GM12878 (cell line): ENCODE measurements around the gene IL1R2. TPM values are rescaled to one million over a fixed set of nuclear protein-coding genes. Genes with fewer than 3 reads are reported as not detected.

Experiments
- ATAC-seq: fragments of 200-7000 bp; cut with Tn5 transposase; 3 replicates; pipeline ENCODE4 v1.9.1; 2020; ENCODE audit warnings: mild to moderate bottlenecking, moderate library complexity
- BruUV-seq: library from RNA; stranded (reverse); fragments of 400-500 nt; replicated peaks from 2 replicates; lab custom pipeline; 2021; lab: Mats Ljungman, UMichigan
- CTCF ChIA-PET: fragments of 300-600 bp; sonication (Branson Sonifier 250); formaldehyde crosslinking; extraction: SDS; loops from one replicate; lab custom pipeline; 2021; ENCODE audit warnings: inconsistent platforms; lab: Yijun Ruan, JAX
- POLR2A ChIA-PET: fragments of 350-600 bp; formaldehyde crosslinking; extraction: SDS; loops from one replicate; lab custom pipeline; 2021; ENCODE audit warnings: inconsistent platforms; lab: Charles Lee
- RAD21 ChIA-PET: fragments of 300-600 bp; sonication (Branson Sonifier 250); formaldehyde crosslinking; loops from one replicate; lab custom pipeline; 2023; ENCODE audit warnings: antibody characterized with exemption; ENCODE audit not compliant: unreplicated experiment; lab: Charles Lee
- SMC1A ChIA-PET: fragments of 300-600 bp; sonication (Branson Sonifier 250); formaldehyde crosslinking; loops from one replicate; lab custom pipeline; 2023; ENCODE audit not compliant: unreplicated experiment, uncharacterized antibody; lab: Charles Lee
- DNase-seq: peaks from one replicate; pipeline ENCODE4 v3.0.0-alpha.2; 2011; ENCODE audit warnings: low read depth, low spot score
- FAIRE-seq: peaks from 3 replicates; lab custom pipeline; 2011; peaks lifted over from hg19 to GRCh38; lab: Jason Lieb, UNC
- H2AFZ ChIP-seq: 2 replicates; pipeline ENCODE4 v1.6.0; 2011; ENCODE audit warnings: low read depth, low read length, control low read depth; ENCODE audit not compliant: control insufficient read depth
- H3K27ac ChIP-seq: 2 replicates; pipeline ENCODE4 v1.5.1; 2011; ENCODE audit warnings: control low read depth; ENCODE audit not compliant: control insufficient read depth, insufficient read depth
- H3K27me3 ChIP-seq, 2 experiments: replicated peaks in 1 of 2; 2 replicates each; pipeline versions ENCODE4 v1.6.0 to v1.6.1; 2011; ENCODE audit warnings: low read length in 1 of 2; ENCODE audit not compliant: control insufficient read depth in 2 of 2, insufficient read depth in 2 of 2
- H3K36me3 ChIP-seq, 2 experiments: 2 replicates each; pipeline ENCODE4 v1.5.1; 2011; ENCODE audit warnings: low read length in 1 of 2; ENCODE audit not compliant: control insufficient read depth in 2 of 2, insufficient read depth in 2 of 2
- H3K4me1 ChIP-seq: 2 replicates; pipeline ENCODE4 v1.6.1; 2011; ENCODE audit warnings: mild to moderate bottlenecking, low read length, moderate library complexity, mixed read lengths; ENCODE audit not compliant: control insufficient read depth, insufficient read depth
- H3K4me2 ChIP-seq: 2 replicates; pipeline ENCODE4 v1.6.0; 2011; ENCODE audit warnings: control low read depth; ENCODE audit not compliant: control insufficient read depth, insufficient read depth
- H3K4me3 ChIP-seq: fragments of 200-600 bp; sonication (generic); 2 replicates; pipeline ENCODE4 v1.5.1; 2016
- H3K79me2 ChIP-seq: 2 replicates; pipeline ENCODE4 v1.6.0; 2011; ENCODE audit warnings: low read length; ENCODE audit not compliant: control insufficient read depth, insufficient read depth
- H3K9ac ChIP-seq: 2 replicates; pipeline ENCODE4 v1.8.0; 2011; ENCODE audit warnings: low read length, control low read depth, mixed read lengths; ENCODE audit not compliant: control insufficient read depth, insufficient read depth
- H3K9me3 ChIP-seq: replicated peaks from 3 replicates; pipeline ENCODE4 v1.5.1; 2011; ENCODE audit warnings: mild to moderate bottlenecking, low read length; ENCODE audit not compliant: control insufficient read depth, insufficient read depth
- H4K20me1 ChIP-seq: 2 replicates; pipeline ENCODE4 v1.6.0; 2011; ENCODE audit not compliant: control insufficient read depth, insufficient read depth
- CBX5 ChIP-seq: sonication (generic); IDR thresholded peaks from 2 replicates; pipeline ENCODE4 v1.6.1; 2016; ENCODE audit warnings: low read depth, moderate library complexity, mild to moderate bottlenecking, inconsistent platforms
- CREM ChIP-seq: IDR thresholded peaks from 2 replicates; pipeline ENCODE4 v1.6.1; 2014; ENCODE audit warnings: antibody characterized with exemption, low read depth
- EGR1 ChIP-seq, 2 experiments: IDR thresholded peaks; 1 replicate in 1 of 2; 2 replicates in 1 of 2; pipeline ENCODE4 v1.6.1; 2011 to 2012; ENCODE audit warnings: low read depth in 2 of 2, low read length in 2 of 2, borderline replicate concordance in 1 of 2, mild to moderate bottlenecking in 1 of 2, moderate library complexity in 1 of 2
- MEF2B ChIP-seq: fragments of 450-650 bp; IDR thresholded peaks from 2 replicates; pipeline ENCODE4 v1.6.1; 2018; ENCODE audit warnings: mild to moderate bottlenecking, moderate library complexity; ENCODE audit not compliant: partially characterized antibody, poor library complexity, severe bottlenecking
- NFYA ChIP-seq: IDR thresholded peaks from 2 replicates; pipeline ENCODE4 v1.6.1; 2011; ENCODE audit warnings: low read depth, mild to moderate bottlenecking, low read length, improper control_type of control experiment, borderline replicate concordance
- NR2F1 ChIP-seq: fragments of 450-650 bp; conservative IDR thresholded peaks from 2 replicates; pipeline ENCODE4 v1.6.1; 2017; ENCODE audit warnings: mild to moderate bottlenecking
- PAX5 ChIP-seq: IDR thresholded peaks from 2 replicates; pipeline ENCODE4 v1.6.1; 2011; ENCODE audit warnings: low read depth, low read length, borderline replicate concordance
- POLR2AphosphoS2 ChIP-seq: IDR thresholded peaks from 2 replicates; pipeline ENCODE4 v1.6.1; 2011; ENCODE audit warnings: low read depth, mild to moderate bottlenecking, low read length, improper control_type of control experiment, moderate library complexity
- RAD21 ChIP-seq: IDR thresholded peaks from 2 replicates; pipeline ENCODE4 v1.6.1; 2011; ENCODE audit warnings: mild to moderate bottlenecking, low read depth, low read length, moderate library complexity; ENCODE audit not compliant: insufficient read depth
- RELA ChIP-seq: fragments of 450-650 bp; IDR thresholded peaks from 2 replicates; pipeline ENCODE4 v1.8.0; 2014; ENCODE audit warnings: borderline replicate concordance; ENCODE audit not compliant: partially characterized antibody
- YY1 ChIP-seq: IDR thresholded peaks from 2 replicates; pipeline ENCODE4 v1.6.1; 2011; ENCODE audit warnings: low read depth, mild to moderate bottlenecking, low read length
- WGBS: methylation state at CpG from one replicate; pipeline ENCODE4 v1.1.6; 2016; ENCODE audit warnings: low lambda C conversion rate; ENCODE audit not compliant: insufficient replicate concordance, insufficient coverage; ENCODE audit errors: missing lambda C conversion rate; 5-methylcytosine and 5-hydroxymethylcytosine counted together
- in situ Hi-C: fragments of 300-500 bp; cut with MboI; formaldehyde crosslinking; loops from 9 replicates; pipeline ENCODE4 v1.14.3; 2018; ENCODE audit warnings: mixed read lengths
- intact Hi-C: fragments of 100-400 bp; cut with micrococcal nuclease; formaldehyde crosslinking; loops from one replicate; pipeline ENCODE4 v1.14.2; 2022; ENCODE audit not compliant: unreplicated experiment
- polyA plus RNA-seq, 11 experiments: library from polyadenylated mRNA; depleted of rRNA in 4 of 11; unstranded in 6 of 11; stranded (reverse) in 5 of 11; fragments of >200 nt; fragmentation: Nextera tagmentation in 4 of 11; fragmentation: Illumina TruSeq in 1 of 11; extraction: Ambion mirVana in 4 of 11; extraction: Trizol in 1 of 11; gene quantifications; 1 replicate in 1 of 11; 2 replicates in 10 of 11; pipeline versions ENCODE4 v1.2.1 to v1.2.3, GENCODE V29; 2011 to 2016; ENCODE audit warnings: inconsistent platforms in 2 of 11, missing spikeins in 2 of 11, low read depth in 1 of 11
- total RNA-seq, 4 experiments: library from RNA; depleted of rRNA in 3 of 4; stranded (reverse); fragments of >200 nt in 3 of 4; fragmentation: Illumina TruSeq in 1 of 4; extraction: Trizol in 1 of 4; gene quantifications; 2 replicates each; pipeline versions ENCODE4 v1.2.1 to v1.2.3, GENCODE V29; 2013 to 2021
- TF ChIP-seq, protein P1 (sequence below): fragments of 450-650 bp; IDR thresholded peaks from 2 replicates; pipeline ENCODE4 v1.6.1; 2017; ENCODE audit warnings: low read depth, mild to moderate bottlenecking, moderate library complexity
- TF ChIP-seq, protein P2 (sequence below): fragments of 450-650 bp; IDR thresholded peaks from 2 replicates; pipeline ENCODE4 v1.6.1; 2017; ENCODE audit warnings: borderline replicate concordance
- TF ChIP-seq, protein P3 (sequence below): fragments of 450-650 bp; IDR thresholded peaks from 2 replicates; pipeline ENCODE4 v1.6.1; 2016; ENCODE audit warnings: mild to moderate bottlenecking, moderate library complexity, borderline replicate concordance

Gene IL1R2
- total and polyA plus RNA-seq, 10 of the 15 experiments (the other 5 are each of a cell fraction or from before 2014, with no cell fraction given), result 0.44 to 6.4 (median 0.62) TPM

DNA sequence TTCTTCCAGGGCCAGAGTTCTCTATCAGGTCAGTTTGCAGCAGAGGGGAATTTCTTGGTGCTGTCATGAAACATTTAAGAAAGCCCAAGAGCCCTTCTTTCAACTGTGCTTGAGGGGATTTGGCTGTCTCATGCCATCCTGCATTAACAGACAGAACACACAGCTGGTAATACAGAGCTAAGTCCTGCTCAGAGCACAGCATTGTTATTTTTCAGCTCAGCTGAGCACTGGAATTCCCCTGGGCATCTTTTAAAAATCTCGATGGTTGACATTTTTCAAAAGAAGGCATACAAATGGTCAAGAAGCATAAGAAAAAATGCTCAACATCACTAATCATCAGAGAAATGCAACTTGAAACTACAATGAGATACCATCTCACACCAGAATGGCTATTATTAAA, 14.9 kb upstream of the IL1R2 start:
- Histone ChIP-seq H3K9me3 (no peaks in the 10 kb centered on the region; the same call in 2 of the 3 replicates), H3K79me2 (no peaks in the 10 kb centered on the region), H4K20me1 (no peaks in the 10 kb centered on the region), H3K27ac (no peak overlapping the region), H3K27me3 (no peaks in the 10 kb centered on the region), H3K4me2 (no peak overlapping the region), H3K4me3 (no peak overlapping the region), H3K4me1 (no peaks in the 10 kb centered on the region), H2AFZ (no peak overlapping the region; the same call in 1 of the 2 replicates), H3K36me3 (no peaks in the 10 kb centered on the region), H3K9ac (no peak overlapping the region)
- CTCF ChIA-PET, result interaction anchor here (0.6 to 0.7 kb wide), 2 partner anchors 29 to 554 kb away, joined by 3 read pairs; no protein-coding TSS in a partner anchor
- ATAC-seq (peak; percentile 95), DNase-seq (peak; percentile 60), FAIRE-seq (no peak)
- RAD21 ChIA-PET, result interaction anchor here (0.6 to 2.0 kb wide), 3 partner anchors 23 to 264 kb away, joined by 3 to 12 read pairs (median 3); no protein-coding TSS in a partner anchor
- in situ Hi-C loops (no loop called here), intact Hi-C loops (loop anchor here (5.0 kb wide), 1 partner anchor 75 kb away; no protein-coding TSS in a partner anchor)
- WGBS, result 0% methylated on average over 1 of the region's 1 CpG
- SMC1A ChIA-PET, result interaction anchor here (1.1 to 2.8 kb wide), 4 partner anchors 48 to 92 kb away, joined by 3 to 19 read pairs (median 4); no protein-coding TSS in a partner anchor
- BruUV-seq, result no TSS peak
- POLR2A ChIA-PET, result interaction anchor here (0.6 to 0.9 kb wide), 2 partner anchors 11 to 1346 kb away, joined by 3 to 4 read pairs; no protein-coding TSS in a partner anchor
- TF ChIP-seq EGR1 (IDR thresholded peaks at IDR 0.05; ENCODE audit: borderline replicate concordance in 1 of 2, low read depth in 2 of 2, low read length in 2 of 2), result no peak
- no peak for TF ChIP-seq CREM
- TF ChIP-seq, protein P1, sequence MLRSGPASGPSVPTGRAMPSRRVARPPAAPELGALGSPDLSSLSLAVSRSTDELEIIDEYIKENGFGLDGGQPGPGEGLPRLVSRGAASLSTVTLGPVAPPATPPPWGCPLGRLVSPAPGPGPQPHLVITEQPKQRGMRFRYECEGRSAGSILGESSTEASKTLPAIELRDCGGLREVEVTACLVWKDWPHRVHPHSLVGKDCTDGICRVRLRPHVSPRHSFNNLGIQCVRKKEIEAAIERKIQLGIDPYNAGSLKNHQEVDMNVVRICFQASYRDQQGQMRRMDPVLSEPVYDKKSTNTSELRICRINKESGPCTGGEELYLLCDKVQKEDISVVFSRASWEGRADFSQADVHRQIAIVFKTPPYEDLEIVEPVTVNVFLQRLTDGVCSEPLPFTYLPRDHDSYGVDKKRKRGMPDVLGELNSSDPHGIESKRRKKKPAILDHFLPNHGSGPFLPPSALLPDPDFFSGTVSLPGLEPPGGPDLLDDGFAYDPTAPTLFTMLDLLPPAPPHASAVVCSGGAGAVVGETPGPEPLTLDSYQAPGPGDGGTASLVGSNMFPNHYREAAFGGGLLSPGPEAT, result peak; percentile 71
- TF ChIP-seq RAD21, result no peak
- TF ChIP-seq, protein P2, sequence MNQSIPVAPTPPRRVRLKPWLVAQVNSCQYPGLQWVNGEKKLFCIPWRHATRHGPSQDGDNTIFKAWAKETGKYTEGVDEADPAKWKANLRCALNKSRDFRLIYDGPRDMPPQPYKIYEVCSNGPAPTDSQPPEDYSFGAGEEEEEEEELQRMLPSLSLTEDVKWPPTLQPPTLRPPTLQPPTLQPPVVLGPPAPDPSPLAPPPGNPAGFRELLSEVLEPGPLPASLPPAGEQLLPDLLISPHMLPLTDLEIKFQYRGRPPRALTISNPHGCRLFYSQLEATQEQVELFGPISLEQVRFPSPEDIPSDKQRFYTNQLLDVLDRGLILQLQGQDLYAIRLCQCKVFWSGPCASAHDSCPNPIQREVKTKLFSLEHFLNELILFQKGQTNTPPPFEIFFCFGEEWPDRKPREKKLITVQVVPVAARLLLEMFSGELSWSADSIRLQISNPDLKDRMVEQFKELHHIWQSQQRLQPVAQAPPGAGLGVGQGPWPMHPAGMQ, result no peak
- no peak for TF ChIP-seq POLR2AphosphoS2
- no peak for TF ChIP-seq NR2F1
- TF ChIP-seq PAX5, result peak; percentile 64; the same call in 1 of the 2 replicates
- TF ChIP-seq, protein P3, sequence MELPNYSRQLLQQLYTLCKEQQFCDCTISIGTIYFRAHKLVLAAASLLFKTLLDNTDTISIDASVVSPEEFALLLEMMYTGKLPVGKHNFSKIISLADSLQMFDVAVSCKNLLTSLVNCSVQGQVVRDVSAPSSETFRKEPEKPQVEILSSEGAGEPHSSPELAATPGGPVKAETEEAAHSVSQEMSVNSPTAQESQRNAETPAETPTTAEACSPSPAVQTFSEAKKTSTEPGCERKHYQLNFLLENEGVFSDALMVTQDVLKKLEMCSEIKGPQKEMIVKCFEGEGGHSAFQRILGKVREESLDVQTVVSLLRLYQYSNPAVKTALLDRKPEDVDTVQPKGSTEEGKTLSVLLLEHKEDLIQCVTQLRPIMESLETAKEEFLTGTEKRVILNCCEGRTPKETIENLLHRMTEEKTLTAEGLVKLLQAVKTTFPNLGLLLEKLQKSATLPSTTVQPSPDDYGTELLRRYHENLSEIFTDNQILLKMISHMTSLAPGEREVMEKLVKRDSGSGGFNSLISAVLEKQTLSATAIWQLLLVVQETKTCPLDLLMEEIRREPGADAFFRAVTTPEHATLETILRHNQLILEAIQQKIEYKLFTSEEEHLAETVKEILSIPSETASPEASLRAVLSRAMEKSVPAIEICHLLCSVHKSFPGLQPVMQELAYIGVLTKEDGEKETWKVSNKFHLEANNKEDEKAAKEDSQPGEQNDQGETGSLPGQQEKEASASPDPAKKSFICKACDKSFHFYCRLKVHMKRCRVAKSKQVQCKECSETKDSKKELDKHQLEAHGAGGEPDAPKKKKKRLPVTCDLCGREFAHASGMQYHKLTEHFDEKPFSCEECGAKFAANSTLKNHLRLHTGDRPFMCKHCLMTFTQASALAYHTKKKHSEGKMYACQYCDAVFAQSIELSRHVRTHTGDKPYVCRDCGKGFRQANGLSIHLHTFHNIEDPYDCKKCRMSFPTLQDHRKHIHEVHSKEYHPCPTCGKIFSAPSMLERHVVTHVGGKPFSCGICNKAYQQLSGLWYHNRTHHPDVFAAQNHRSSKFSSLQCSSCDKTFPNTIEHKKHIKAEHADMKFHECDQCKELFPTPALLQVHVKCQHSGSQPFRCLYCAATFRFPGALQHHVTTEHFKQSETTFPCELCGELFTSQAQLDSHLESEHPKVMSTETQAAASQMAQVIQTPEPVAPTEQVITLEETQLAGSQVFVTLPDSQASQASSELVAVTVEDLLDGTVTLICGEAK, result no peak
- TF ChIP-seq YY1, result no peak
- peak; percentile 74 for TF ChIP-seq MEF2B
- TF ChIP-seq NFYA, result no peak
- TF ChIP-seq RELA, result peak; percentile 36
- no peak for TF ChIP-seq CBX5
